ENCODE data around the gene CTDNEP1.
A peak's percentile ranks its signal among the peaks of the same experiment; 100 is the strongest.

Gene CTDNEP1

DNA sequence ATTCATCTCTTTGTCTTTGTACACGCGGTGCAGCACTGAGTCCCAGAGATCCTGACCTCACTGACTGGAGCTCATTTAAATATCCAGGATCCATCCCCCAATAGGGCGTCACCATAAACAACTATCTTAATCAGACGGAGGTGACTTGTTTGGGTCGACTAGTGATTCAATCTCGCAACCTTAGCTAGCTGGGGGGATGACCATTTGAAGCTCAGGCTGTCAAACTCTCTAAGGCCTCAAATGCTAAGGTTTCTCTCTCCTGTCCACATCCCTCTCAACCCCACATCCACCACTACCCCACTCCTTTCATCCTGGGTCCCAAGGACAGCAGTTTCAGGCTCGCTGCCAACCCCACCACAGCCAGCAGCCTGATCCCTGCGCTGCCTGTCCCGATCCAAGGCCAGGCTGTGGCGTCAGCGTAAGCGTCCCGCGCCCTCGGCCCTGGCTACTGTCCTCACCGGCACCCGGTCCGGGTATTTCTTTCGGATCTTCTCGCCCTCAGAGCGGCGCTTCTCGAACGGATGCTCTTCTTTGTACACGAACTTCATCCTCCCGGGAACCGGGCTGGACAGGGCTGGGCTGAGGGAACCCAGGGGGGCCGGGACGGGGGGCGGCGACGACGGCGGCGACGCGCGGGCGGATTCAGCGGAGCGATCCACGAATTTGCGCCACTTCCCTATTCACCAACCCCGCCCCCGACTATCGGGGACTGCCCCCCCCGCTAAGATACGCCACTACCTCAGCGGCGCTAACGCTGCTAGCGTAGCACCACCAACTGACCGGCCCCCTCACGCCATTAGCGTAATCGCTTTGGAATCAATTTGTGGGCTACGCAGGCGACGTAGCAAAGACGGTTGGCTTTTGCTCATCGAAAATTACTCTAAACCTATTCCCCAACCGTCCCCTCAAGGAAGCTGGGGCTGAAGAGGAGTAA is 9.5 kb downstream of the CTDNEP1 start, which contains the start of gene GABARAP:
TSS of gene GABARAP (minus strand) at position 667 of the 934 bp plus-strand sequence. CDS start at position 548, 119 bp downstream.
- TF ChIP-seq, protein P1, sequence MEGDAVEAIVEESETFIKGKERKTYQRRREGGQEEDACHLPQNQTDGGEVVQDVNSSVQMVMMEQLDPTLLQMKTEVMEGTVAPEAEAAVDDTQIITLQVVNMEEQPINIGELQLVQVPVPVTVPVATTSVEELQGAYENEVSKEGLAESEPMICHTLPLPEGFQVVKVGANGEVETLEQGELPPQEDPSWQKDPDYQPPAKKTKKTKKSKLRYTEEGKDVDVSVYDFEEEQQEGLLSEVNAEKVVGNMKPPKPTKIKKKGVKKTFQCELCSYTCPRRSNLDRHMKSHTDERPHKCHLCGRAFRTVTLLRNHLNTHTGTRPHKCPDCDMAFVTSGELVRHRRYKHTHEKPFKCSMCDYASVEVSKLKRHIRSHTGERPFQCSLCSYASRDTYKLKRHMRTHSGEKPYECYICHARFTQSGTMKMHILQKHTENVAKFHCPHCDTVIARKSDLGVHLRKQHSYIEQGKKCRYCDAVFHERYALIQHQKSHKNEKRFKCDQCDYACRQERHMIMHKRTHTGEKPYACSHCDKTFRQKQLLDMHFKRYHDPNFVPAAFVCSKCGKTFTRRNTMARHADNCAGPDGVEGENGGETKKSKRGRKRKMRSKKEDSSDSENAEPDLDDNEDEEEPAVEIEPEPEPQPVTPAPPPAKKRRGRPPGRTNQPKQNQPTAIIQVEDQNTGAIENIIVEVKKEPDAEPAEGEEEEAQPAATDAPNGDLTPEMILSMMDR (IDR thresholded peaks at IDR 0.05; ENCODE audit: low read depth, low read length) = no peak
- no peak for TF ChIP-seq EZH2phosphoT487 (IDR thresholded peaks at IDR 0.05; ENCODE audit: low read depth)
- Histone ChIP-seq H3K4me1 (ENCODE audit: low read length) (peaks cover 28% of the 10 kb centered on the region), H3K36me3 (replicated peaks; ENCODE audit: low read depth, low read length) (peaks cover 3% of the 10 kb centered on the region), H3K27ac (ENCODE audit: low read length) (peak within 1 kb of the TSS; percentile 86), H3K9ac (ENCODE audit: low read length) (peak within 1 kb of the TSS; percentile 89), H3K4me3 (ENCODE audit: low read length) (peak within 1 kb of the TSS; percentile 94), H3K4me2 (ENCODE audit: low read length) (peak within 1 kb of the TSS; percentile 96), H3K9me3 (ENCODE audit: insufficient read depth, low read length) (no peaks in the 10 kb centered on the region), H2AFZ (ENCODE audit: low read depth, low read length) (peak within 1 kb of the TSS; percentile 93), H3K79me2 (ENCODE audit: low read length) (peaks cover 47% of the 10 kb centered on the region), H4K20me1 (ENCODE audit: insufficient read depth, low read length) (peaks cover 5% of the 10 kb centered on the region), H3K27me3 (ENCODE audit: low read depth, low read length) (no peaks in the 10 kb centered on the region)

GRCh38 chr17:7241090-7241733 is 10.3 kb downstream of the CTDNEP1 start:
- no peak overlapping the region for H2AFZ ChIP-seq (ENCODE audit: low read depth, low read length)
- H3K4me2 ChIP-seq (ENCODE audit: low read length) = peak overlapping the region; percentile 96
- peaks cover 5% of the 10 kb centered on the region for H4K20me1 ChIP-seq (ENCODE audit: insufficient read depth, low read length)
- TF ChIP-seq, protein P1 (IDR thresholded peaks at IDR 0.05; ENCODE audit: low read depth, low read length) = no peak
- TF ChIP-seq EZH2phosphoT487 (IDR thresholded peaks at IDR 0.05; ENCODE audit: low read depth) = no peak
- H3K27ac ChIP-seq (ENCODE audit: low read length) = peak overlapping the region; percentile 86
- H3K36me3 ChIP-seq (replicated peaks; ENCODE audit: low read depth, low read length) = peaks cover 7% of the 10 kb centered on the region
- peak overlapping the region; percentile 89 for H3K9ac ChIP-seq (ENCODE audit: low read length)
- H3K9me3 ChIP-seq (ENCODE audit: insufficient read depth, low read length) = no peaks in the 10 kb centered on the region
- H3K4me1 ChIP-seq (ENCODE audit: low read length) = peaks cover 31% of the 10 kb centered on the region
- peak overlapping the region; percentile 94 for H3K4me3 ChIP-seq (ENCODE audit: low read length)
- peaks cover 47% of the 10 kb centered on the region for H3K79me2 ChIP-seq (ENCODE audit: low read length)
- H3K27me3 ChIP-seq (ENCODE audit: low read depth, low read length) = no peaks in the 10 kb centered on the region

DNA sequence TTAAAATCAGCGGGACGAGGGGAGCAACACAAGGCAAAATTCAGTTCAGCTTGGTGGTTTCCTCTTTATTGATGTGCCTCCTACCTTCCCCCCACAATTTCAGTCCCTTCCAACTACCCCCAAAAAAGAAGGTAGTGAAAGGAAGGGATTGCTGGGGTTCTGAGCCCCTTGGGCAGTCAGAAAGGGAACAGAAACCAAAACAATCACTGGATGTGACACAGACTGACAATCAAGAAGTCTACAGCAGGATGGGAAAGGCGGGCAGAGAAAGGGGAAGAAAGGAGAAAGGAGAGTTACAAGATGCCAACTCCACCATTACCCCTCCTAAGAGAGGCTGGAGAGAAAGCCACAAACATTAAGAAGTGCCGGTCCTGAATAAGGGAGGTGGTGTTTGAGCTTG is 11.2 kb downstream of the CTDNEP1 start:
- H3K4me2 ChIP-seq (ENCODE audit: low read length) = peak overlapping the region; percentile 96
- H3K27ac ChIP-seq (ENCODE audit: low read length) = peak overlapping the region; percentile 86

More for the DNA sequence above, 11.2 kb downstream of the CTDNEP1 start:
- Histone ChIP-seq H3K79me2 (ENCODE audit: low read length) (peaks cover 48% of the 10 kb centered on the region), H3K4me1 (ENCODE audit: low read length) (peaks cover 31% of the 10 kb centered on the region), H3K36me3 (replicated peaks; ENCODE audit: low read depth, low read length) (peaks cover 13% of the 10 kb centered on the region), H2AFZ (ENCODE audit: low read depth, low read length) (no peak overlapping the region), H3K4me3 (ENCODE audit: low read length) (peak overlapping the region; percentile 94), H3K9ac (ENCODE audit: low read length) (peak overlapping the region; percentile 58), H3K27me3 (ENCODE audit: low read depth, low read length) (no peaks in the 10 kb centered on the region), H3K9me3 (ENCODE audit: insufficient read depth, low read length) (no peaks in the 10 kb centered on the region), H4K20me1 (ENCODE audit: insufficient read depth, low read length) (peaks cover 5% of the 10 kb centered on the region)
- TF ChIP-seq, protein P1 (IDR thresholded peaks at IDR 0.05; ENCODE audit: low read depth, low read length) = no peak
- TF ChIP-seq EZH2phosphoT487 (IDR thresholded peaks at IDR 0.05; ENCODE audit: low read depth) = no peak

Data from OCI-LY3 (cell line).